B cell (primary cell): ENCODE data around the gene TMEM53. TPM values are rescaled to one million over a fixed set of nuclear protein-coding genes. Genes with fewer than 3 reads are reported as not detected.

Experiments used
- ATAC-seq: fragments of 200-7000 bp; cut with Tn5 transposase; one replicate; pipeline ENCODE4 v1.10.0; 2021; ENCODE audit warnings: low read depth, mild to moderate bottlenecking, moderate number of reproducible peaks, moderate library complexity
- CTCF ChIA-PET: fragments of 350-600 bp; sonication (Branson Sonifier 250); formaldehyde crosslinking; loops from one replicate; lab custom pipeline; 2021; ENCODE audit warnings: antibody characterized with exemption, inconsistent platforms; lab: Charles Lee
- POLR2A ChIA-PET: fragments of 350-600 bp; sonication (Branson Sonifier 250); formaldehyde crosslinking; loops from one replicate; lab custom pipeline; 2021; ENCODE audit warnings: antibody characterized with exemption; lab: Charles Lee
- DNase-seq: peaks from one replicate; pipeline ENCODE4 v3.0.0; 2013
- H2AFZ ChIP-seq: 2 replicates; pipeline ENCODE4 v1.6.1; 2012; ENCODE audit warnings: mild to moderate bottlenecking, low read depth, low read length; ENCODE audit not compliant: insufficient read depth, poor library complexity, severe bottlenecking
- H3K27ac ChIP-seq, 2 donors: 1 replicate in 1 of 2; 2 replicates in 1 of 2; pipeline ENCODE4 v1.5.1; 2012 to 2013; ENCODE audit warnings: low read length in 2 of 2, mild to moderate bottlenecking in 2 of 2, moderate library complexity in 1 of 2
- H3K27me3 ChIP-seq, 4 experiments: fragments of 200-600 bp in 1 of 4; sonication (generic) in 1 of 4; replicated peaks in 1 of 4; 1 replicate in 2 of 4; 2 replicates in 2 of 4; pipeline versions ENCODE4 v1.6.1 to v1.7.0; 2013 to 2016; ENCODE audit warnings: low read length in 3 of 4, mild to moderate bottlenecking in 2 of 4, mixed read lengths in 1 of 4, moderate library complexity in 1 of 4; ENCODE audit not compliant: insufficient read depth in 4 of 4, control insufficient read depth in 3 of 4; ENCODE audit errors: control extremely low read depth in 1 of 4
- H3K36me3 ChIP-seq, 2 experiments: replicated peaks in 1 of 2; 1 replicate in 1 of 2; 2 replicates in 1 of 2; pipeline versions ENCODE4 v1.6.1 to v1.7.1; 2013; ENCODE audit warnings: low read length in 1 of 2; ENCODE audit not compliant: insufficient read depth in 2 of 2, control insufficient read depth in 1 of 2; ENCODE audit errors: control extremely low read depth in 1 of 2, extremely low read depth in 1 of 2
- H3K4me1 ChIP-seq, 2 donors: fragments of 200-600 bp in 1 of 2; sonication (generic) in 1 of 2; 1 replicate in 1 of 2; 2 replicates in 1 of 2; pipeline versions ENCODE4 v1.5.1 to v1.6.1; 2013 to 2017; ENCODE audit warnings: low read length in 2 of 2; ENCODE audit not compliant: control insufficient read depth in 2 of 2, insufficient read depth in 2 of 2
- H3K4me2 ChIP-seq: replicated peaks from 2 replicates; pipeline ENCODE3; 2012; ENCODE audit warnings: mild to moderate bottlenecking, low read depth, low read length; ENCODE audit not compliant: poor library complexity, severe bottlenecking
- H3K4me3 ChIP-seq, 5 experiments: fragments of 200-600 bp in 1 of 5; sonication (generic) in 1 of 5; 1 replicate in 3 of 5; 2 replicates in 2 of 5; pipeline versions ENCODE4 v1.5.1 to v1.7.0; 2011 to 2016; ENCODE audit warnings: low read length in 4 of 5, mild to moderate bottlenecking in 4 of 5, low read depth in 2 of 5, control low read depth in 1 of 5, moderate library complexity in 1 of 5; ENCODE audit not compliant: insufficient read depth in 1 of 5; ENCODE audit errors: control extremely low read depth in 1 of 5, extremely low read depth in 1 of 5
- H3K79me2 ChIP-seq: fragments of 200-600 bp; sonication (generic); one replicate; pipeline ENCODE4 v1.6.0; 2016; ENCODE audit warnings: low read length; ENCODE audit not compliant: control insufficient read depth, insufficient read depth
- H3K9ac ChIP-seq: fragments of 200-600 bp; sonication (generic); 2 replicates; pipeline ENCODE4 v1.6.1; 2017; ENCODE audit warnings: mild to moderate bottlenecking, low read length, moderate library complexity
- H3K9me3 ChIP-seq, 3 donors: one replicate each; pipeline versions ENCODE4 v1.6.1 to v1.7.1; 2013; ENCODE audit warnings: low read length in 2 of 3; ENCODE audit not compliant: control insufficient read depth in 2 of 3, insufficient read depth in 1 of 3; ENCODE audit errors: control extremely low read depth in 1 of 3
- H4K20me1 ChIP-seq: 2 replicates; pipeline ENCODE4 v1.6.0; 2012; ENCODE audit warnings: mild to moderate bottlenecking, low read length; ENCODE audit not compliant: insufficient read depth, control insufficient read depth, poor library complexity, severe bottlenecking
- H3K27ac Mint-ChIP-seq: one replicate; pipeline ENCODE4 v1.8.0; 2021; ENCODE audit warnings: mixed read lengths
- H3K27me3 Mint-ChIP-seq: one replicate; pipeline ENCODE4 v1.8.0; 2021; ENCODE audit warnings: mixed read lengths
- H3K4me1 Mint-ChIP-seq: one replicate; pipeline ENCODE4 v1.8.0; 2021; ENCODE audit warnings: mixed read lengths
- H3K4me3 Mint-ChIP-seq: one replicate; pipeline ENCODE4 v1.8.0; 2021; ENCODE audit warnings: mixed read lengths
- H3K9me3 Mint-ChIP-seq: one replicate; pipeline ENCODE4 v1.8.0; 2022; ENCODE audit warnings: mixed read lengths; ENCODE audit not compliant: insufficient read depth
- EZH2 ChIP-seq: IDR thresholded peaks from 2 replicates; pipeline ENCODE4 v1.6.1; 2012; ENCODE audit warnings: borderline replicate concordance, low read depth, mild to moderate bottlenecking, moderate library complexity, low read length; ENCODE audit not compliant: insufficient read depth, poor library complexity, severe bottlenecking
- WGBS: methylation state at CpG from one replicate; pipeline ENCODE4 v1.1.5; 2013; ENCODE audit warnings: missing lambda C conversion rate; ENCODE audit not compliant: insufficient coverage; 5-methylcytosine and 5-hydroxymethylcytosine counted together
- intact Hi-C: fragments of 100-400 bp; cut with micrococcal nuclease; formaldehyde crosslinking; loops from one replicate; pipeline ENCODE4 v1.10.0; 2022
- polyA plus RNA-seq: library from polyadenylated mRNA; depleted of rRNA; stranded (reverse); fragments of >200 nt; gene quantifications from 2 replicates; pipeline ENCODE4 v1.2.3, GENCODE V29; 2012
- total RNA-seq, 2 donors: library from RNA; stranded (reverse); fragments of 120-200 nt in 1 of 2; gene quantifications; 1 replicate in 1 of 2; 2 replicates in 1 of 2; pipeline versions ENCODE4 v1.2.3 to v1.2.4, GENCODE V29; 2013 to 2022
- TF ChIP-seq, protein P1 (sequence below): fragments of 200-600 bp; IDR thresholded peaks from one replicate; pipeline ENCODE4 v1.8.0; 2022; ENCODE audit warnings: antibody characterized with exemption, mild to moderate bottlenecking

The TMEM53 gene
- total and polyA plus RNA-seq, 2 donors (not counting 1 experiment from before 2014, with no cell fraction given), result 6.5 to 6.8 TPM

DNA sequence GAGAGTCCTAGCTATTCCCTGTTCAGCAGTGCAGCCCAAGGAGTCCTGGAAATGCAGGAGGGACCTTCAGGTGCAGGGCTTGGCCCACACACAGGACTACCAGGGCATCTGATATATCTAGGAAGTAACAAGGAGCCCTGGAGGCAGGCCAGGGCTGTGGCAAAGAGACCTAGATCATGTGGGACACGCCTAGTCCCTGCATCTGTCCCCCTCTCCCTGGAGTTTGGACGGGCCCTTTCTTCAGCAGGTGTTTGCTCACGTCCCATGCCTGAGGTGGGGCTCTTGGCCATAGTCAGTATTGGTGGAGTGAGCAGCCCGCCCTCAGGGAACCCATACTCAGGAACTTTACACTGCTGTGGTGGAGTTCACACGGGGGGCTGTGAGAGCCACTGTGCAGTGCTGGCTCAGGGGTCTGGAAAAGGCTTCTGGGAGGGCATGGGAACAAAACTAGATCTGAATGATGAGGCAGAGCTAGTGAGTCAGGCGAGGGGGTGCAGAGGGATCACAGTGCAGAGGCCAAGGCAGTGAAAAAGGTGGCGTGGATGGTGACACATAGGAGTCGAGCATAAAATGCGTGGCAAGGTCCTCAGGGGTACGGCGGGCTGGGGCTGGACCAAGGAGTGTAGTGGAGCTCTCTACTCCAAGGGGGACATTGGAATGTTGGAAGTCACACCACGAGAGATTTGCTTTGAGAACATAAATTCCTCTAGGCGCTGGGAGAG lies 25.6 kb downstream of the TMEM53 start:
- POLR2A ChIA-PET, result no interaction called here
- no peak for DNase-seq
- Histone ChIP-seq H3K9ac (no peak overlapping the region), H3K4me2 (no peak overlapping the region), H3K27me3 (no peaks in the 10 kb centered on the region), H3K9me3 (no peaks in the 10 kb centered on the region), H3K4me1 (no peaks in the 10 kb centered on the region), H3K36me3 (peaks cover 0 to 72% of the 10 kb centered on the region in 2 experiments), H4K20me1 (peaks cover 26% of the 10 kb centered on the region), H3K27ac (no peak overlapping the region), H3K4me3 (no peak overlapping the region), H3K79me2 (no peaks in the 10 kb centered on the region), H2AFZ (no peak overlapping the region)
- ATAC-seq, result no peak
- WGBS, result 96% methylated on average over 13 of the region's 13 CpGs
- Mint-ChIP-seq H3K4me1 (no peaks in the 10 kb centered on the region), H3K27ac (peak overlapping the region; percentile 43), H3K4me3 (no peak overlapping the region), H3K9me3 (no peaks in the 10 kb centered on the region), H3K27me3 (no peaks in the 10 kb centered on the region)
- CTCF ChIA-PET, result interaction anchor here (0.8 to 1.2 kb wide), 4 partner anchors 16 to 431 kb away, joined by 3 to 4 read pairs (median 3); no protein-coding TSS in a partner anchor
- no peak for TF ChIP-seq EZH2
- TF ChIP-seq, protein P1, sequence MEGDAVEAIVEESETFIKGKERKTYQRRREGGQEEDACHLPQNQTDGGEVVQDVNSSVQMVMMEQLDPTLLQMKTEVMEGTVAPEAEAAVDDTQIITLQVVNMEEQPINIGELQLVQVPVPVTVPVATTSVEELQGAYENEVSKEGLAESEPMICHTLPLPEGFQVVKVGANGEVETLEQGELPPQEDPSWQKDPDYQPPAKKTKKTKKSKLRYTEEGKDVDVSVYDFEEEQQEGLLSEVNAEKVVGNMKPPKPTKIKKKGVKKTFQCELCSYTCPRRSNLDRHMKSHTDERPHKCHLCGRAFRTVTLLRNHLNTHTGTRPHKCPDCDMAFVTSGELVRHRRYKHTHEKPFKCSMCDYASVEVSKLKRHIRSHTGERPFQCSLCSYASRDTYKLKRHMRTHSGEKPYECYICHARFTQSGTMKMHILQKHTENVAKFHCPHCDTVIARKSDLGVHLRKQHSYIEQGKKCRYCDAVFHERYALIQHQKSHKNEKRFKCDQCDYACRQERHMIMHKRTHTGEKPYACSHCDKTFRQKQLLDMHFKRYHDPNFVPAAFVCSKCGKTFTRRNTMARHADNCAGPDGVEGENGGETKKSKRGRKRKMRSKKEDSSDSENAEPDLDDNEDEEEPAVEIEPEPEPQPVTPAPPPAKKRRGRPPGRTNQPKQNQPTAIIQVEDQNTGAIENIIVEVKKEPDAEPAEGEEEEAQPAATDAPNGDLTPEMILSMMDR, result no peak
- intact Hi-C loops, result no loop called here

GRCh38 chr1:44647896-44648295 lies 26.4 kb downstream of the TMEM53 start:
- Mint-ChIP-seq H3K27ac (no peak overlapping the region), H3K4me1 (no peaks in the 10 kb centered on the region), H3K9me3 (no peaks in the 10 kb centered on the region), H3K27me3 (no peaks in the 10 kb centered on the region), H3K4me3 (no peak overlapping the region)
- Histone ChIP-seq H3K4me3 (no peak overlapping the region), H3K9ac (no peak overlapping the region), H3K36me3 (peaks cover 0 to 80% of the 10 kb centered on the region in 2 experiments), H3K27ac (no peak overlapping the region), H4K20me1 (peaks cover 34% of the 10 kb centered on the region), H3K9me3 (no peaks in the 10 kb centered on the region), H3K4me2 (no peak overlapping the region), H3K79me2 (no peaks in the 10 kb centered on the region), H2AFZ (no peak overlapping the region), H3K4me1 (no peaks in the 10 kb centered on the region), H3K27me3 (no peaks in the 10 kb centered on the region)
- TF ChIP-seq, protein P1, result no peak
- no peak for TF ChIP-seq EZH2
- ATAC-seq (no peak), DNase-seq (no peak)
- CTCF ChIA-PET, result interaction anchor here (0.8 to 1.3 kb wide), 3 partner anchors 15 to 430 kb away, joined by 3 read pairs; no protein-coding TSS in a partner anchor
- POLR2A ChIA-PET, result no interaction called here
- WGBS, result 85% methylated on average over 2 of the region's 2 CpGs
- intact Hi-C loops, result no loop called here
